ENCODE measurements around the gene ABHD12. TPM values are rescaled to one million over a fixed set of nuclear protein-coding genes. Genes with fewer than 3 reads are reported as not detected.

Gene ABHD12
- total RNA-seq, 3 donors from 2014 or later = 26.9 to 67.7 (median 53.4) TPM

DNA sequence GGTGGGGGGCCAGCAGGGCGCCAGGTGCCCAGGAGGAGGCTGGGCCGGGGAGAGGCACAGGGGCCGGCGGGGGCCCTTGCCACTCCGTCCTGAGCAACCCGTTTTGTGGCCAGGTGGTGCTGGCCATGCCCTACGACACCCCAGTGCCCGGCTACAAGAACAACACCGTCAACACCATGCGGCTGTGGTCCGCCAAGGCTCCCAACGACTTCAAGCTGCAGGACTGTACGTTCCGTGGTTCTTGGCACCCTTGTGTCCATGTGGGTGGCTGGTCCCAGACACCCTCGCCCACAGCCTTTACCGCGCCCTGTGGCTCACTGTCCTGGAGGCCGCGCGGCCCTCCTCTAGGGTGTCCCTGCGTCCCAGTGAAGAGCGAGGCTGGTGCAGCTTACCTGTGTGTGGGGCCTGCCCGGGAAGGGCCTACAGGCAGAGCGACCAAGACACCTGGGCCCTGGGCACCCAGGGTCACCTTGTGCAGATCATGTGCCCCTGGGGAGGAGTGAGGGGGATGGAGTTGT is 114.0 kb downstream of the ABHD12 start:
- no peak for TF ChIP-seq POLR2AphosphoS5 (IDR thresholded peaks at IDR 0.05)
- TF ChIP-seq, protein P1, sequence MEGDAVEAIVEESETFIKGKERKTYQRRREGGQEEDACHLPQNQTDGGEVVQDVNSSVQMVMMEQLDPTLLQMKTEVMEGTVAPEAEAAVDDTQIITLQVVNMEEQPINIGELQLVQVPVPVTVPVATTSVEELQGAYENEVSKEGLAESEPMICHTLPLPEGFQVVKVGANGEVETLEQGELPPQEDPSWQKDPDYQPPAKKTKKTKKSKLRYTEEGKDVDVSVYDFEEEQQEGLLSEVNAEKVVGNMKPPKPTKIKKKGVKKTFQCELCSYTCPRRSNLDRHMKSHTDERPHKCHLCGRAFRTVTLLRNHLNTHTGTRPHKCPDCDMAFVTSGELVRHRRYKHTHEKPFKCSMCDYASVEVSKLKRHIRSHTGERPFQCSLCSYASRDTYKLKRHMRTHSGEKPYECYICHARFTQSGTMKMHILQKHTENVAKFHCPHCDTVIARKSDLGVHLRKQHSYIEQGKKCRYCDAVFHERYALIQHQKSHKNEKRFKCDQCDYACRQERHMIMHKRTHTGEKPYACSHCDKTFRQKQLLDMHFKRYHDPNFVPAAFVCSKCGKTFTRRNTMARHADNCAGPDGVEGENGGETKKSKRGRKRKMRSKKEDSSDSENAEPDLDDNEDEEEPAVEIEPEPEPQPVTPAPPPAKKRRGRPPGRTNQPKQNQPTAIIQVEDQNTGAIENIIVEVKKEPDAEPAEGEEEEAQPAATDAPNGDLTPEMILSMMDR (IDR thresholded peaks at IDR 0.05) = no peak
- H3K9me3 ChIP-seq = no peaks in the 10 kb centered on the region
- H3K36me3 ChIP-seq = peaks cover 4% of the 10 kb centered on the region
- peaks cover 3 to 9% of the 10 kb centered on the region in 2 donors for H3K4me1 ChIP-seq
- DNase-seq (ENCODE audit: low spot score in 2 of 2) = peak in 1 of 2 donors; percentile 13
- H3K27me3 ChIP-seq = no peaks in the 10 kb centered on the region
- no peak overlapping the region for H3K4me3 ChIP-seq
- H3K27ac ChIP-seq = no peak overlapping the region
- intact Hi-C loops (cut with DNase I; ENCODE audit: low total_unique reads) = no loop called here

DNA sequence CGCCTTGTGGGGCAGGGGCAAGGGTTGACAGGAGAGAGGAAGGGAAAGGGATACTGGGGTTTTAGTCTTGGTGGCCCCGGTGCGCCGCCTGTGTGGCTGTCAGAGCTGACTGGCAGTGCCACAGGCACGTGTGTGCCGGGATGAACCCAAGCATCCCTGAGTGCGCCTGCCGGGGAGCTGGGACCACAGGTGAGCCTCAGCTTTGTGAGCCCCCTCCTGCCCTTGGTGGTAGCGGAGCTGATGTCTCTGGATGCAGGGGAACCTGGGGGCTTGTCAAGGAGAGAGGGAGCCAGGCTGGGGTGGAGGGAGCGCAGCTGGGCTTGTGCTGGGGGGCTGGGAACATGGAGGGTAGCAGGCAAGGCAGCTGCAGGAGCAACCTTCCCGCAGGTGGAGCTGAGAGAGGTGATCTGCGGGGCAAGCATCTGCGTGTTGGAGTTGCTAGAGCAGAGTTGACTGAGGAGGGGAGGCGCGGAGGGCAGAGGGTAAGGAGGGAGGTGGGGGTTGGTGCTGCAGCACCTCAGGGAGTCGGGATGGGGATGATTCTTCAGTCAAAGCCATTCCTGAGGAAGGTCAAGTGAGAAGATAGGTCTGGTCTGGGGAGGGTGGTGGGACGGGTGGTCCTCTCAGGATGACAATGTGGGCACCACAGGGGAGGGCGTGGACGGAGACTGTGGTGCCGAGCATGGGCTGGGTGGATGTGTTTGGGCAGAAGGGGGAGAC is 114.7 kb downstream of the ABHD12 start:
- TF ChIP-seq POLR2AphosphoS5 (IDR thresholded peaks at IDR 0.05) (no peak), POLR2A (IDR thresholded peaks at IDR 0.05) (no peak)
- TF ChIP-seq, protein P1 (IDR thresholded peaks at IDR 0.05) = no peak
- H3K4me1 ChIP-seq = peaks cover 3 to 9% of the 10 kb centered on the region in 2 donors
- intact Hi-C loops (cut with DNase I; ENCODE audit: low total_unique reads) = no loop called here
- no peaks in the 10 kb centered on the region for H3K27me3 ChIP-seq
- no peak overlapping the region for H3K27ac ChIP-seq
- H3K9me3 ChIP-seq = no peaks in the 10 kb centered on the region
- peaks cover 4% of the 10 kb centered on the region for H3K36me3 ChIP-seq
- no peak overlapping the region for H3K4me3 ChIP-seq
- peak; percentile 16 to 34 for DNase-seq (ENCODE audit: low spot score in 2 of 2)

DNA sequence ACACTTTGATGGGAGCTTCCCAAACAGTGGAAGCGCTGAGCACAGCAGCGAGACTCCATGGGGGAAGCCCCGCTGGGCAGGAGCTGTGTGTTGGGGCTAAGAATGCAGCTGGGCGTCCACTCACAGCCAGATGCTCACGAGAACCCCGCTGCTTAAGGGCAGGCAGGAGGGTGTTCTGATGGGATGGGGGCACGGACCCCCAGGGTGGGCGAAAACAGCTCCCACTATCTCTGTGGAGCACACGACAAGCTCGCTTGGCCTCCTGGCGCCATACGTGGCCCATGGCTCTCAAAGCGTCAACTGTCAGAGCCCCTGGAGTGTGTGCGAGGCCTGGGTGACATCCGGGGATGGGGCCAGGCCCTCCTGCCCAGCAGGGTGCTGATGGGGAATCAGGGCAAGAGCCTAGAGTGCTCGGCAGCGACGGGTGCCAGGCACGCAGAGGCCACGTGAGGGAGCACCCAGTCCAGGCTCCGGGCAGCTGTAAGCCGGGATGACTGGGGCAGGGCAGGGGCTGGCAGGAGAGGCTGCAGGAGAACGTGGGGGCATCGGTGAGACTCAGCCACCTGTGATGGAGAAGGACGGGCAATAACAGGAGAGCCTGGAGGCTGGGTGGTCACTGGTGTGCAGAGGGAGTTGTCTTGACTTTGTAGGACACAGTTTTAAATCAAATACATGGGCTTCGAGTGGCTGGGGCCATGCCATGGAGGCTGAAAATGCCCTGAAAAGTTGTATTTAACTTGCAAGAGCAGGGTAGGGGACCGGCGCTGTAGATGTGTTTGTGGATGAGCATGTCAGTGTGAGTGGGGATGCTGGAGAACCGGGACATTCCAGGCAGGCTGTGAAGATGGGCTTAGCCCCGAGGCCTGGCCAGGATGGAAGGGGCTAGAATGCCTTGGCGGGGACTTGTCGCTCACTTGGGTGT is 115.5 kb downstream of the ABHD12 start:
- TF ChIP-seq POLR2AphosphoS5 (IDR thresholded peaks at IDR 0.05) (no peak), POLR2A (IDR thresholded peaks at IDR 0.05) (no peak)
- TF ChIP-seq, protein P1 (IDR thresholded peaks at IDR 0.05) = no peak
- Histone ChIP-seq H3K27me3 (no peaks in the 10 kb centered on the region), H3K4me1 (peaks cover 3 to 5% of the 10 kb centered on the region in 2 donors), H3K36me3 (peaks cover 4% of the 10 kb centered on the region), H3K27ac (no peak overlapping the region), H3K9me3 (no peaks in the 10 kb centered on the region), H3K4me3 (no peak overlapping the region)
- DNase-seq (ENCODE audit: low spot score in 2 of 2) = peak; percentile 11 to 38
- intact Hi-C loops (cut with DNase I; ENCODE audit: low total_unique reads) = no loop called here

DNA sequence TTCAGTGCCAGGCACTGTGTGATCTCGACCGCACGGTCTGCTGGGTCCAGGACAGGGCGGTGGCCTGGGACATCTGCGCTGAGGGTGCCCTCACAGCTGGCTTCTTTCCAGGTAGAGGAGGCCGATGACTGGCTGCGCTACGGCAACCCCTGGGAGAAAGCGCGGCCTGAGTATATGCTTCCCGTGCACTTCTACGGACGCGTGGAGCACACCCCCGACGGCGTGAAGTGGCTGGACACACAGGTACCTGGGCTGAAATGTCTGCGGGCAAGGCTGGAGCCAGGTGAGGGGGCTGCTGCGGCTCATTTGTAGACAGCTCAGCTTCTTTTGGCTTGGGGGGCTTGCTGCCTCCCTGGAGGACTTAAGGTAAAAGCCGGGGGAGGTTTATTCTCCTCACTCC is 116.2 kb downstream of the ABHD12 start:
- TF ChIP-seq POLR2A (IDR thresholded peaks at IDR 0.05) (no peak), POLR2AphosphoS5 (IDR thresholded peaks at IDR 0.05) (no peak)
- TF ChIP-seq, protein P1 (IDR thresholded peaks at IDR 0.05) = no peak
- peaks cover 0 to 3% of the 10 kb centered on the region in 2 donors for H3K4me1 ChIP-seq
- DNase-seq (ENCODE audit: low spot score in 2 of 2) = peak; percentile 15 to 36
- no peak overlapping the region for H3K27ac ChIP-seq
- H3K36me3 ChIP-seq = peaks cover 4% of the 10 kb centered on the region
- no peaks in the 10 kb centered on the region for H3K27me3 ChIP-seq
- intact Hi-C loops (cut with DNase I; ENCODE audit: low total_unique reads) = no loop called here
- H3K4me3 ChIP-seq = no peak overlapping the region
- H3K9me3 ChIP-seq = no peaks in the 10 kb centered on the region
